Measurements from ENCODE around the gene SEMA3F. TPM values are rescaled to one million over a fixed set of nuclear protein-coding genes. Genes with fewer than 3 reads are reported as not detected.
A peak's percentile ranks its signal among the peaks of the same experiment; 100 is the strongest.

Gene SEMA3F
- total RNA-seq, 6 experiments from 2014 or later: 1.2 to 5.9 (median 4.2) TPM

DNA sequence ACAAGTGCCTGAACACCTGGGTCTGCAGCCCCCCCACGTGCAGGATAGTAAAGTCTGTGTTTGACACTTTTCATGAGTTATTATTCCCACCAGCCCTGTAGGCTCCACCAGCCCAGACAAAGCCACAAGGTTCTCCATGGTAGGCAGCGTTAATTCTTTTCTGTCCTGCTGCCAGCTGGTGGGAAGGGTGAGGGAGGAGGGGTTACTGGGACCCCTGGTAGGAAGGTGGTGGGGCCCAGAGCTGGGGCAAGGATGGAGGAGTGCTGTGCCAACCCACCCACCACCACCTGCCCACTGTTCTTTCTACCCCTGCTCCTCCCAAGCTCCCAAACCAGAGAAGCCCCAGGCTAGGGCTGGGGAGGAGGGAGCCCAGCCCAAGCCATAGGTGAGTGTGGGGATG, 20.8 kb upstream of the SEMA3F start:
- Histone ChIP-seq H3K27me3 (no peaks in the 10 kb centered on the region), H3K9me3 (no peaks in the 10 kb centered on the region), H3K4me1 (no peaks in the 10 kb centered on the region), H3K27ac (no peak overlapping the region), H3K4me3 (no peak overlapping the region), H3K36me3 (no peaks in the 10 kb centered on the region)
- intact Hi-C loops (cut with DNase I): no loop called here
- 44% methylated on average over 2 of the region's 2 CpGs for WGBS (ENCODE audit: insufficient coverage, low coverage, low lambda C conversion rate, missing lambda C conversion rate)
- DNase-seq (no peak), ATAC-seq (no peak)
- TF ChIP-seq, protein P1, sequence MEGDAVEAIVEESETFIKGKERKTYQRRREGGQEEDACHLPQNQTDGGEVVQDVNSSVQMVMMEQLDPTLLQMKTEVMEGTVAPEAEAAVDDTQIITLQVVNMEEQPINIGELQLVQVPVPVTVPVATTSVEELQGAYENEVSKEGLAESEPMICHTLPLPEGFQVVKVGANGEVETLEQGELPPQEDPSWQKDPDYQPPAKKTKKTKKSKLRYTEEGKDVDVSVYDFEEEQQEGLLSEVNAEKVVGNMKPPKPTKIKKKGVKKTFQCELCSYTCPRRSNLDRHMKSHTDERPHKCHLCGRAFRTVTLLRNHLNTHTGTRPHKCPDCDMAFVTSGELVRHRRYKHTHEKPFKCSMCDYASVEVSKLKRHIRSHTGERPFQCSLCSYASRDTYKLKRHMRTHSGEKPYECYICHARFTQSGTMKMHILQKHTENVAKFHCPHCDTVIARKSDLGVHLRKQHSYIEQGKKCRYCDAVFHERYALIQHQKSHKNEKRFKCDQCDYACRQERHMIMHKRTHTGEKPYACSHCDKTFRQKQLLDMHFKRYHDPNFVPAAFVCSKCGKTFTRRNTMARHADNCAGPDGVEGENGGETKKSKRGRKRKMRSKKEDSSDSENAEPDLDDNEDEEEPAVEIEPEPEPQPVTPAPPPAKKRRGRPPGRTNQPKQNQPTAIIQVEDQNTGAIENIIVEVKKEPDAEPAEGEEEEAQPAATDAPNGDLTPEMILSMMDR (IDR thresholded peaks at IDR 0.05): no peak
- TF ChIP-seq POLR2A (IDR thresholded peaks at IDR 0.05): no peak

DNA sequence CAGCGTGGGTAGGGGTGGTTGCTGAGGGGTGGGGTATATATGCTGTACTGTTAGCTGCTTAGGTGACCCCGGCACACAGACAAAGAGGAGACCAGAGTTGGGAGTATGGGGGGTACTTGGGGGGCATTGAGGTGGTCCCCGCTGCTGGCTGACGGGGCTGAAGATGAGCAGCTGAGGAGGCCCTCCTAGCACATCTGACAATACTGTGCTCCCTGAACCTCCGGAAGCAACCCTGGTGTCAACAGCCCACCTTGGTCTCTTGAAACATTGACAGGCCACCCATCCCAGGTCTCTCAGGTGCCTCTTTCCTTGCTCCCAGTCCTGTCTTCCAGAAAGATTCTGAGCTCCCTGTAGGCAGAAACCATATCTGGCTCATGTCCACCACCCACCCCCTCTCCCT, 19.2 kb upstream of the SEMA3F start:
- no peaks in the 10 kb centered on the region for H3K27me3 ChIP-seq
- no peaks in the 10 kb centered on the region for H3K9me3 ChIP-seq
- DNase-seq: no peak
- no peak overlapping the region for H3K27ac ChIP-seq
- no peaks in the 10 kb centered on the region for H3K4me1 ChIP-seq
- no peak overlapping the region for H3K4me3 ChIP-seq
- no peak for ATAC-seq
- H3K36me3 ChIP-seq: no peaks in the 10 kb centered on the region
- TF ChIP-seq POLR2A (IDR thresholded peaks at IDR 0.05): no peak
- TF ChIP-seq, protein P1 (IDR thresholded peaks at IDR 0.05): no peak
- WGBS (ENCODE audit: insufficient coverage, low coverage, low lambda C conversion rate, missing lambda C conversion rate): 90% methylated on average over 2 of the region's 5 CpGs
- intact Hi-C loops (cut with DNase I): no loop called here

DNA sequence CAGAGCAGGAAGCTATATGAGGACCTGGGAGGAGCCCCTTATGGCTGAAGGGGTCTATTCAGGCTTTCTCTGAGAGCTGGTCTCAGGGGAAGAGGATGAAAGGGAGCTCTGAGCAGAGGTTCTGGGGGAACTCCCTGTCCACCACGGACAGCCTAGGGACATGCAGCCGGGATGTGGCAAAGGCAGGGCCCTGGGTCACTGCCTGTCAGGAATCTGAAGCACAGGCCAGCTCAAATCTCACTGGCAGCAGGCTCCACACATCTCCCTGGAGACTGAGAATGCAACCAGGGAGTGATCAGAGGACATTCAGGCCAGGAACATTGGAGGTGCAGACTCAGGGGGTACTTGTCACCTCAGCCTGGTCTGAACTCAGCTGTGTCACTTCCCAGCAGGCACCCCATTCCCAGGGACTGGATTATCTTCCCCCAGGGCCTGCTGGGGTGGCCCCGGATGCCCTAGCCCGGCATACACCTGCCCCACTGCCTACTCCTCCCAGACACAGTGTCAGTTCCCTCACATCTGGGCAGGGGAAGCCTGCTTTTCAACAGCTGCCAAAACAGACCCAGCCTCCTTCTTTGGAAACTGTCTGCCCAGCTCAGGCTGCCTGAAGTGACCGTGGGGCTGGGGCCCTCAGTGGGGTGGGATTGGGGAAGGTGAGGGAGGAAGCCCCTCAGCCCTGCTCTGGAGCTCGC, 18.3 kb upstream of the SEMA3F start:
- DNase-seq: no peak
- Histone ChIP-seq H3K4me3 (no peak overlapping the region), H3K27ac (no peak overlapping the region), H3K4me1 (no peaks in the 10 kb centered on the region), H3K27me3 (no peaks in the 10 kb centered on the region), H3K36me3 (no peaks in the 10 kb centered on the region), H3K9me3 (no peaks in the 10 kb centered on the region)
- 100% methylated on average over 1 of the region's 6 CpGs for WGBS (ENCODE audit: insufficient coverage, low coverage, low lambda C conversion rate, missing lambda C conversion rate)
- ATAC-seq: peak in 1 of 4 donors; percentile 22
- intact Hi-C loops (cut with DNase I): no loop called here
- TF ChIP-seq, protein P1 (IDR thresholded peaks at IDR 0.05): no peak
- no peak for TF ChIP-seq POLR2A (IDR thresholded peaks at IDR 0.05)

DNA sequence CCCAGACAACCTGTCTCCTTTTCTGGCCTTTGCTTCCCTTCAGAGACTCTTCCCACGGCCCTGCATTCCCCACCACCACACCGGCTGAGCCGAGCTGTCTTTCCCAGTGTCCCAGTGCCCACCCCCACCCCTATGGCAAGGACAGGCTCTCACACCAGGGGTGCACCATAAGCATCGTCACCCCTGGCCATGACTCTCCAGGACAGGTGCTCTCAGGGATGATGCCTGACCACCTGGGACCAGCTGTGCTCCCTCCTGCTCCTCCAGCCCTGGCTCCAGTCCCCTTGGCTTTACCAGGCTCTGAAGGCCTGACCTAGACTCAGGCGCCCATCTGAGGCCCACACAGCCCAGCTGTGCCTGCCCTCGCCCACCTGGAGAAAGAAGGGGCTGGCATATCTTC, 17.6 kb upstream of the SEMA3F start:
- 76% methylated on average over 6 of the region's 6 CpGs for WGBS (ENCODE audit: insufficient coverage, low coverage, low lambda C conversion rate, missing lambda C conversion rate)
- H3K27me3 ChIP-seq: no peaks in the 10 kb centered on the region
- TF ChIP-seq, protein P1 (IDR thresholded peaks at IDR 0.05): no peak
- TF ChIP-seq POLR2A (IDR thresholded peaks at IDR 0.05): no peak
- H3K36me3 ChIP-seq: no peaks in the 10 kb centered on the region
- intact Hi-C loops (cut with DNase I): no loop called here
- no peak for DNase-seq
- H3K4me3 ChIP-seq: no peak overlapping the region
- ATAC-seq: no peak
- no peak overlapping the region for H3K27ac ChIP-seq
- no peaks in the 10 kb centered on the region for H3K9me3 ChIP-seq
- no peaks in the 10 kb centered on the region for H3K4me1 ChIP-seq

All from right lobe of liver (tissue), 6 donors.